H1 (cell line): ENCODE results near the gene DCDC2. TPM values are rescaled to one million over a fixed set of nuclear protein-coding genes. Genes with fewer than 3 reads are reported as not detected.

Experiments used
- CTCF ChIA-PET: fragments of 300-600 bp; sonication (Branson Sonifier 250); formaldehyde crosslinking; loops from one replicate; lab custom pipeline; 2021; ENCODE audit not compliant: partially characterized antibody; lab: Charles Lee
- POLR2A ChIA-PET: fragments of 300-600 bp; sonication (Branson Sonifier 250); formaldehyde crosslinking; loops from one replicate; lab custom pipeline; 2021; ENCODE audit warnings: inconsistent platforms; ENCODE audit not compliant: partially characterized antibody; lab: Charles Lee
- DNase-seq, 2 experiments: peaks; one replicate each; pipeline versions ENCODE4 v3.0.0 to v3.0.0-alpha.2; 2010 to 2022; ENCODE audit warnings: low spot score in 2 of 2, low read depth in 1 of 2, mixed read lengths in 1 of 2
- FAIRE-seq: peaks from 2 replicates; lab custom pipeline; 2011; peaks lifted over from hg19 to GRCh38; lab: Jason Lieb, UNC
- H2AFZ ChIP-seq: 2 replicates; pipeline ENCODE4 v1.8.1; 2012; ENCODE audit warnings: low read length, inconsistent platforms
- H2AK5ac ChIP-seq: 2 replicates; pipeline ENCODE4 v1.6.1; 2013; ENCODE audit warnings: low read depth, low read length
- H2BK120ac ChIP-seq: replicated peaks from 2 replicates; pipeline ENCODE3; 2013; ENCODE audit warnings: low read depth, low read length, inconsistent platforms
- H2BK12ac ChIP-seq: 2 replicates; pipeline ENCODE4 v1.6.1; 2013; ENCODE audit warnings: low read depth, low read length
- H2BK15ac ChIP-seq: 2 replicates; pipeline ENCODE4 v1.6.1; 2013; ENCODE audit warnings: low read length
- H2BK20ac ChIP-seq: 2 replicates; pipeline ENCODE4 v1.6.1; 2013; ENCODE audit warnings: low read length
- H2BK5ac ChIP-seq: 2 replicates; pipeline ENCODE4 v1.6.1; 2013; ENCODE audit warnings: low read depth, low read length
- H3K14ac ChIP-seq: 2 replicates; pipeline ENCODE4 v1.6.1; 2013; ENCODE audit warnings: inconsistent platforms; ENCODE audit not compliant: insufficient read length
- H3K18ac ChIP-seq: 2 replicates; pipeline ENCODE4 v1.6.1; 2013; ENCODE audit warnings: low read length; ENCODE audit errors: extremely low read depth
- H3K23ac ChIP-seq: 2 replicates; pipeline ENCODE4 v1.6.1; 2013; ENCODE audit warnings: inconsistent platforms; ENCODE audit not compliant: insufficient read length
- H3K23me2 ChIP-seq: 2 replicates; pipeline ENCODE4 v1.6.1; 2013; ENCODE audit warnings: low read depth, low read length
- H3K27ac ChIP-seq: 2 replicates; pipeline ENCODE4 v1.6.1; 2011; ENCODE audit warnings: low read depth, low read length, inconsistent platforms
- H3K27me3 ChIP-seq, 4 experiments: replicated peaks in 1 of 4; 1 replicate in 1 of 4; 2 replicates in 3 of 4; pipeline versions ENCODE4 v1.6.1 to v1.8.1; 2011 to 2013; ENCODE audit warnings: low read length in 3 of 4, mild to moderate bottlenecking in 3 of 4, inconsistent platforms in 2 of 4, mixed read lengths in 2 of 4, moderate library complexity in 1 of 4; ENCODE audit not compliant: control insufficient read depth in 3 of 4, insufficient read depth in 3 of 4; ENCODE audit errors: extremely low read depth in 1 of 4
- H3K36me3 ChIP-seq, 4 experiments: 2 replicates each; pipeline versions ENCODE4 v1.6.1 to v1.8.1; 2011 to 2013; ENCODE audit warnings: mild to moderate bottlenecking in 4 of 4, low read length in 3 of 4, moderate library complexity in 2 of 4, control low read depth in 1 of 4, inconsistent platforms in 1 of 4; ENCODE audit not compliant: insufficient read depth in 4 of 4, control insufficient read depth in 2 of 4
- H3K4ac ChIP-seq: replicated peaks from 2 replicates; pipeline ENCODE3; 2013; ENCODE audit warnings: low read length, low read depth, mixed read lengths, inconsistent platforms; ENCODE audit not compliant: insufficient read length
- H3K4me1 ChIP-seq, 4 experiments: replicated peaks in 1 of 4; 1 replicate in 1 of 4; 2 replicates in 3 of 4; pipeline versions ENCODE4 v1.6.1 to v1.8.1; 2011 to 2013; ENCODE audit warnings: low read length in 3 of 4, inconsistent platforms in 2 of 4, mixed read lengths in 1 of 4; ENCODE audit not compliant: insufficient read depth in 4 of 4, control insufficient read depth in 3 of 4
- H3K4me2 ChIP-seq, 2 experiments: 2 replicates each; pipeline versions ENCODE4 v1.6.1 to v1.8.1; 2011 to 2013; ENCODE audit warnings: low read depth in 2 of 2, low read length in 2 of 2, control low read depth in 1 of 2, inconsistent platforms in 1 of 2, mild to moderate bottlenecking in 1 of 2; ENCODE audit not compliant: insufficient read depth in 1 of 2
- H3K4me3 ChIP-seq, 4 experiments: fragments of 200-600, 300-600 bp in 1 of 4; sonication (generic), shearing (Covaris generic), sonication (Bioruptor Twin) in 1 of 4; 2 replicates each; pipeline versions ENCODE4 v1.5.1 to v1.8.1; 2011 to 2016; ENCODE audit warnings: low read length in 4 of 4, low read depth in 3 of 4, control low read depth in 2 of 4, inconsistent platforms in 2 of 4, mild to moderate bottlenecking in 2 of 4, mixed read lengths in 1 of 4, moderate library complexity in 1 of 4; ENCODE audit not compliant: insufficient read depth in 2 of 4; ENCODE audit errors: extremely low read depth in 1 of 4
- H3K56ac ChIP-seq: replicated peaks from 2 replicates; pipeline ENCODE3; 2013; ENCODE audit warnings: low read depth, mild to moderate bottlenecking, mixed read lengths, low read length, inconsistent platforms; ENCODE audit not compliant: insufficient read length
- H3K79me1 ChIP-seq: 2 replicates; pipeline ENCODE4 v1.6.1; 2013; ENCODE audit warnings: low read depth, low read length, control low read depth
- H3K79me2 ChIP-seq, 2 experiments: 2 replicates each; pipeline versions ENCODE4 v1.6.1 to v1.8.1; 2012 to 2013; ENCODE audit warnings: low read length in 2 of 2, mild to moderate bottlenecking in 2 of 2, inconsistent platforms in 1 of 2; ENCODE audit not compliant: insufficient read depth in 2 of 2, control insufficient read depth in 1 of 2
- H3K9ac ChIP-seq, 4 experiments: replicated peaks in 1 of 4; 1 replicate in 1 of 4; 2 replicates in 3 of 4; pipeline versions ENCODE4 v1.6.1 to v1.8.1; 2011 to 2013; ENCODE audit warnings: low read depth in 3 of 4, low read length in 3 of 4, control low read depth in 2 of 4, mild to moderate bottlenecking in 2 of 4, moderate library complexity in 2 of 4, inconsistent platforms in 1 of 4; ENCODE audit errors: extremely low read depth in 1 of 4
- H3K9me3 ChIP-seq, 2 experiments: 2 replicates each; pipeline versions ENCODE4 v1.6.1 to v1.8.1; 2012 to 2013; ENCODE audit warnings: mild to moderate bottlenecking in 2 of 2, moderate library complexity in 2 of 2, control low read depth in 1 of 2, inconsistent platforms in 1 of 2, low read depth in 1 of 2, low read length in 1 of 2, mixed read lengths in 1 of 2; ENCODE audit not compliant: insufficient read depth in 2 of 2
- H4K20me1 ChIP-seq, 2 experiments: replicated peaks in 1 of 2; 2 replicates each; pipeline versions ENCODE3 to v1.8.1; 2011 to 2013; ENCODE audit warnings: inconsistent platforms in 2 of 2, low read length in 2 of 2, mild to moderate bottlenecking in 1 of 2; ENCODE audit not compliant: insufficient read depth in 2 of 2, control insufficient read depth in 1 of 2
- H4K5ac ChIP-seq: 2 replicates; pipeline ENCODE4 v1.6.1; 2013; ENCODE audit warnings: low read length, low read depth, mixed read lengths, inconsistent platforms; ENCODE audit not compliant: insufficient read length
- H4K8ac ChIP-seq: 2 replicates; pipeline ENCODE4 v1.8.0; 2013; ENCODE audit warnings: mild to moderate bottlenecking, moderate library complexity, low read length, inconsistent platforms; ENCODE audit not compliant: insufficient read depth; ENCODE audit errors: extremely low read depth
- H4K91ac ChIP-seq: replicated peaks from 2 replicates; pipeline ENCODE3; 2013; ENCODE audit warnings: low read length, mixed read lengths, inconsistent platforms; ENCODE audit not compliant: insufficient read length
- BCL11A ChIP-seq, 2 experiments: IDR thresholded peaks; one replicate each; pipeline ENCODE4 v1.6.1; 2011; ENCODE audit warnings: low read depth in 2 of 2, low read length in 2 of 2, mild to moderate bottlenecking in 2 of 2
- HDAC6 ChIP-seq: IDR thresholded peaks from one replicate; pipeline ENCODE4 v1.7.1; 2012; ENCODE audit warnings: low read depth, mild to moderate bottlenecking, inconsistent platforms, low read length, moderate library complexity
- KDM1A ChIP-seq: fragments of 200-600, 300-600 bp; sonication (generic); IDR thresholded peaks from 2 replicates; pipeline ENCODE4 v1.7.1; 2016; ENCODE audit warnings: mild to moderate bottlenecking, low read length, borderline replicate concordance
- KDM5A ChIP-seq: fragments of 200-600 bp; IDR thresholded peaks from 2 replicates; pipeline ENCODE4 v1.7.1; 2012; ENCODE audit warnings: mild to moderate bottlenecking, low read length, inconsistent platforms, mixed read lengths
- MAFK ChIP-seq: IDR thresholded peaks from 2 replicates; pipeline ENCODE4 v1.6.1; 2012; ENCODE audit warnings: low read depth, mild to moderate bottlenecking, improper control_type of control experiment, low read length
- POLR2A ChIP-seq, 2 experiments: IDR thresholded peaks; 1 replicate in 1 of 2; 2 replicates in 1 of 2; pipeline ENCODE4 v1.6.1; 2011; ENCODE audit warnings: low read depth in 2 of 2, low read length in 2 of 2, mild to moderate bottlenecking in 2 of 2; ENCODE audit errors: control extremely low read depth in 1 of 2
- POLR2AphosphoS5 ChIP-seq: IDR thresholded peaks from 2 replicates; pipeline ENCODE4 v1.6.1; 2011; ENCODE audit warnings: low read depth, low read length
- POU5F1 ChIP-seq: IDR thresholded peaks from 2 replicates; pipeline ENCODE4 v1.6.1; 2011; ENCODE audit warnings: low read depth, mild to moderate bottlenecking, low read length, moderate library complexity
- RFX5 ChIP-seq: IDR thresholded peaks from 2 replicates; pipeline ENCODE4 v1.6.1; 2011; ENCODE audit warnings: low read depth, low read length, improper control_type of control experiment, borderline replicate concordance
- RNF2 ChIP-seq: fragments of 200-900, 300-1000 bp; sonication (generic); IDR thresholded peaks from 2 replicates; pipeline ENCODE4 v1.7.1; 2016; ENCODE audit warnings: borderline replicate concordance, low read depth, mild to moderate bottlenecking, antibody characterized with exemption, low read length; ENCODE audit not compliant: poor library complexity, severe bottlenecking; ENCODE audit errors: missing control alignments
- SP1 ChIP-seq: IDR thresholded peaks from 2 replicates; pipeline ENCODE4 v1.6.1; 2011; ENCODE audit warnings: low read depth, low read length
- SP4 ChIP-seq: IDR thresholded peaks from 2 replicates; pipeline ENCODE4 v1.6.1; 2012; ENCODE audit warnings: low read length, inconsistent platforms
- TEAD4 ChIP-seq: IDR thresholded peaks from 2 replicates; pipeline ENCODE4 v1.6.1; 2012; ENCODE audit warnings: low read depth, low read length, inconsistent platforms, mixed read lengths
- whole genome bisulfite sequencing, 2 experiments: shearing (Covaris generic) in 1 of 2; methylation state at CpG; one replicate each; pipeline versions ENCODE4 v1.1.6 to v1.1.7; 2013 to 2015; ENCODE audit warnings: low lambda C conversion rate in 2 of 2, mixed read lengths in 2 of 2, inconsistent platforms in 1 of 2, low coverage in 1 of 2, missing lambda C conversion rate in 1 of 2; ENCODE audit not compliant: insufficient replicate concordance in 2 of 2, insufficient coverage in 1 of 2, insufficient read length in 1 of 2; ENCODE audit errors: extremely low coverage in 1 of 2, missing lambda C conversion rate in 1 of 2; 5-methylcytosine and 5-hydroxymethylcytosine counted together
- polyA plus RNA-seq, 7 experiments: library from polyadenylated mRNA; depleted of rRNA in 3 of 7; stranded (reverse) in 5 of 7; unstranded in 2 of 7; fragments of >200 nt in 5 of 7; fragments of 200-250 nt in 2 of 7; gene quantifications; 1 replicate in 5 of 7; 2 replicates in 1 of 7; 4 replicates in 1 of 7; pipeline versions ENCODE4 v1.2.1 to v1.2.3, GENCODE V29; 2011 to 2013; ENCODE audit warnings: missing spikeins in 2 of 7, mixed read lengths in 2 of 7
- total RNA-seq: library from RNA; stranded (reverse); fragmentation: NEBNext Ultra II Directional; extraction: Animal tissue kit (Norgen Biotek cat#: 25700); gene quantifications from 2 replicates; pipeline ENCODE4 v1.2.1, GENCODE V29; 2021

Gene DCDC2
- total and polyA plus RNA-seq, 2 of the 8 experiments (the other 6 are each of a cell fraction or from before 2014, with no cell fraction given): 0.03 to 0.15 TPM

DNA sequence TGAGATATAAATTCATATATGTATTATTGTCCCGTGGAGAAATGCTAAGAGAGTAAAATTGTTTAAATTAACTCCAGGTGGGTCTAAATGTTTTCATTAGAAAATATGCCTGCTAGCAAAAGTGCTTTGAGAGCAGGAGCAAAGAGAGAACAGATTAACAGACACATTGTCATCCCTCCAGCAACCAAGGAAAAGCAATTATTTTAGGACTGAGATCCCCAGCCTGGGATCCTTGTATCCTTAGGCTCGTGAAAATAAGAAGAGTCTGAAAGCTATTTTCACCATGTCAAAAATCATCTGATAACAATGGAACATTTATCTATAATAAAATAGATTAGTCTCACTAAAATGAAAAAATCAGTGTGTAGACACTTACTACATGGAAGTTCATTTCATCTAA lies 33.3 kb upstream of the DCDC2 start:
- Histone ChIP-seq H2BK20ac (no peak overlapping the region), H2BK12ac (no peak overlapping the region), H2BK15ac (no peak overlapping the region), H4K91ac (no peak overlapping the region), H3K4me2 (no peak overlapping the region), H2BK5ac (no peak overlapping the region), H2AK5ac (no peak overlapping the region), H2AFZ (no peak overlapping the region), H3K79me2 (no peaks in the 10 kb centered on the region), H3K18ac (no peak overlapping the region), H3K14ac (no peak overlapping the region), H3K36me3 (no peaks in the 10 kb centered on the region; a peak in 1 of 8 replicates), H3K79me1 (no peaks in the 10 kb centered on the region), H4K5ac (no peak overlapping the region), H3K23ac (no peak overlapping the region), H3K4ac (no peak overlapping the region), H3K27ac (no peak overlapping the region), H2BK120ac (no peak overlapping the region), H4K8ac (no peak overlapping the region), H3K4me3 (no peak overlapping the region), H3K27me3 (no peaks in the 10 kb centered on the region), H4K20me1 (no peaks in the 10 kb centered on the region), H3K9me3 (peaks cover 3 to 4% of the 10 kb centered on the region in 2 experiments; a peak in 2 of 4 replicates), H3K56ac (no peak overlapping the region), H3K9ac (no peak overlapping the region), H3K4me1 (no peaks in the 10 kb centered on the region), H3K23me2 (no peaks in the 10 kb centered on the region)
- TF ChIP-seq BCL11A (IDR thresholded peaks at IDR 0.05; ENCODE audit: low read depth in 2 of 2, low read length in 2 of 2): no peak
- TF ChIP-seq SP4: no peak
- TF ChIP-seq TEAD4: no peak
- no peak for TF ChIP-seq RNF2
- TF ChIP-seq POLR2AphosphoS5: no peak
- no peak for TF ChIP-seq KDM1A
- no peak for TF ChIP-seq POLR2A (IDR thresholded peaks at IDR 0.05; ENCODE audit: control extremely low read depth in 1 of 2, low read depth in 2 of 2, low read length in 2 of 2)
- TF ChIP-seq SP1: no peak
- no peak for TF ChIP-seq KDM5A
- no peak for TF ChIP-seq POU5F1
- no peak for TF ChIP-seq RFX5
- TF ChIP-seq HDAC6: no peak
- no peak for TF ChIP-seq MAFK
- WGBS, 2 experiments: 90% methylated on average over 2 of the region's 2 CpGs; no CpG with 5 or more reads in 1 of the 2 experiments
- FAIRE-seq (no peak), DNase-seq (no peak)
- POLR2A ChIA-PET: no interaction called here
- CTCF ChIA-PET: no interaction called here
